Mammary epithelial cell (primary cell): ENCODE results near the gene DDAH2.

Source experiments
- EZH2 ChIP-seq: IDR thresholded peaks from 2 replicates; pipeline ENCODE4 v1.6.1; 2012; ENCODE audit warnings: low read length, inconsistent platforms, borderline replicate concordance
- TF ChIP-seq, protein P1 (sequence below), 2 donors: IDR thresholded peaks in 1 of 2; conservative IDR thresholded peaks in 1 of 2; 2 replicates each; pipeline ENCODE4 v1.5.1; 2011 to 2012; ENCODE audit warnings: inconsistent platforms in 2 of 2, low read length in 2 of 2, mild to moderate bottlenecking in 2 of 2, control low read depth in 1 of 2, low read depth in 1 of 2; ENCODE audit not compliant: insufficient read depth in 1 of 2; ENCODE audit errors: extremely low read depth in 1 of 2

DNA sequence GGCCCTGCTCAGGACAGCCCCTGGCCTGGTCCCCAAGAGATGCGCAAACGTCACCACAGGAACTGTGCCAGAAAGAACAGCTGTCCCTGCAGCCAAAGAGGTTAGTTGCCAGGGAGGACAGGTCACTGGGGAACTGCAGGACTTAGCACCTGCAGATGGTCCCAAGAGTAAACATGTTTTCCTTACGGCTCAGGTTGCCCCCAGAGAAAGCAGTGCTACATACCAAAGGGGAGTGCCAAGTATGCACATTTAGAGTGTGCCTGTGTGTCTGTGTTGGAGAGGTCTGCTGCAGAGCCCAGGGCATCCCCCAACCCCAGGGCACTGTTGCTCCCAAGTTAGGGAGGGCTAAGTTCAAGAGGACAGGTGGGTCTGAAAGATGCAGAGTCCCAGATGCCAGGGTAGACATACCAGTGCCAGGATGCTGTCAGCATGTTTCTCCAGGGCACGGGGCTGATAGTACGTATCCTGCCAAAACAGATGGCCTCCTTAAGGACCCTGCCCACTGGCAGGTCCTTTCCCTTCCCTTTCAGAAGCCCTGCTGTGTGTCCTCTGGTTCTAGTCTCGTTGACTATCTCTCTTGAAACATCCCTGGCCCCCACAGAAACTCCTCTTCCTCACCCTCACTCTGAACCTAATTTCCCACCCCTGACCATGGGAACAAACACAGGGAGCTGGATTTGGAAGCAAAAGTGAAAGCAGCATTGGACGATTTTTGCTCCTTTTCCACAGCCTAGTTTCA lies 27.3 kb downstream of the DDAH2 start:
- TF ChIP-seq, protein P1, sequence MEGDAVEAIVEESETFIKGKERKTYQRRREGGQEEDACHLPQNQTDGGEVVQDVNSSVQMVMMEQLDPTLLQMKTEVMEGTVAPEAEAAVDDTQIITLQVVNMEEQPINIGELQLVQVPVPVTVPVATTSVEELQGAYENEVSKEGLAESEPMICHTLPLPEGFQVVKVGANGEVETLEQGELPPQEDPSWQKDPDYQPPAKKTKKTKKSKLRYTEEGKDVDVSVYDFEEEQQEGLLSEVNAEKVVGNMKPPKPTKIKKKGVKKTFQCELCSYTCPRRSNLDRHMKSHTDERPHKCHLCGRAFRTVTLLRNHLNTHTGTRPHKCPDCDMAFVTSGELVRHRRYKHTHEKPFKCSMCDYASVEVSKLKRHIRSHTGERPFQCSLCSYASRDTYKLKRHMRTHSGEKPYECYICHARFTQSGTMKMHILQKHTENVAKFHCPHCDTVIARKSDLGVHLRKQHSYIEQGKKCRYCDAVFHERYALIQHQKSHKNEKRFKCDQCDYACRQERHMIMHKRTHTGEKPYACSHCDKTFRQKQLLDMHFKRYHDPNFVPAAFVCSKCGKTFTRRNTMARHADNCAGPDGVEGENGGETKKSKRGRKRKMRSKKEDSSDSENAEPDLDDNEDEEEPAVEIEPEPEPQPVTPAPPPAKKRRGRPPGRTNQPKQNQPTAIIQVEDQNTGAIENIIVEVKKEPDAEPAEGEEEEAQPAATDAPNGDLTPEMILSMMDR (conservative IDR thresholded peaks at IDR 0.05 in 1 of 2, IDR thresholded peaks at IDR 0.05 in 1 of 2; ENCODE audit: extremely low read depth in 1 of 2, insufficient read depth in 1 of 2, low read depth in 1 of 2, low read length in 2 of 2): no peak
- TF ChIP-seq EZH2: no peak
